ENCODE results near the gene CSPG4. TPM values are rescaled to one million over a fixed set of nuclear protein-coding genes. Genes with fewer than 3 reads are reported as not detected.

Gene CSPG4
- total and polyA plus RNA-seq, 2 of the 4 experiments (the other 2 are of a cell fraction): 12.4 to 28.4 TPM

GRCh38 chr15:75666823-75667501 is 45.7 kb downstream of the CSPG4 start (continued):
- TF ChIP-seq RAD21 (IDR thresholded peaks at IDR 0.05; ENCODE audit: low read length) (no peak), BHLHE40 (IDR thresholded peaks at IDR 0.05; ENCODE audit: low read depth, low read length) (peak; percentile 95)

- Histone ChIP-seq H3K4me2 (ENCODE audit: low read depth, low read length) (no peak overlapping the region), H2BK120ac (ENCODE audit: low read depth, low read length) (no peak overlapping the region), H3K14ac (replicated peaks; ENCODE audit: low read depth, low read length) (0 out of 2 replicates have a peak overlapping the region, but pooled peaks have one; percentile 9), H3K23ac (ENCODE audit: low read depth, low read length) (peak overlapping the region; percentile 28; the same call in 1 of the 2 replicates), H2AK5ac (ENCODE audit: low read depth, low read length) (peak overlapping the region; percentile 79; the same call in 1 of the 2 replicates), H4K91ac (ENCODE audit: insufficient read depth, low read depth, low read length) (peak overlapping the region; percentile 73; the same call in 1 of the 2 replicates), H2AFZ (replicated peaks; ENCODE audit: low read length, poor library complexity) (no peak overlapping the region), H3K79me1 (ENCODE audit: low read depth in 1 of 2, low read length in 2 of 2) (peaks cover 21 to 83% of the 10 kb centered on the region in 2 experiments; a peak in 3 of 4 replicates), H3K27ac (ENCODE audit: insufficient read depth, low read length) (no peak overlapping the region), H3K4me3 (ENCODE audit: insufficient read depth, low read depth, low read length) (no peak overlapping the region), H3K9ac (ENCODE audit: low read depth, low read length) (no peak overlapping the region), H2BK15ac (ENCODE audit: low read depth, low read length) (0 out of 3 replicates have a peak overlapping the region, but pooled peaks have one; percentile 24), H3K18ac (ENCODE audit: low read depth, low read length) (no peak overlapping the region), H3K4me1 (ENCODE audit: control insufficient read depth, insufficient read depth, low read length) (peaks cover 37% of the 10 kb centered on the region), H2AK9ac (replicated peaks; ENCODE audit: low read depth, low read length, poor library complexity) (peak overlapping the region; percentile 30), H2BK5ac (ENCODE audit: low read depth, low read length, poor library complexity, severe bottlenecking) (peak overlapping the region; percentile 21), H4K20me1 (ENCODE audit: insufficient read depth, low read length) (peaks cover 8% of the 10 kb centered on the region; the same call in 1 of the 2 replicates), H3K9me3 (ENCODE audit: control insufficient read depth, insufficient read depth, low read length) (no peaks in the 10 kb centered on the region), H3K56ac (ENCODE audit: extremely low read depth, insufficient read depth, low read length) (no peak overlapping the region), H2BK20ac (ENCODE audit: low read depth, low read length) (peak overlapping the region; percentile 18; the same call in 1 of the 2 replicates), H4K5ac (ENCODE audit: low read depth, low read length) (no peak overlapping the region), H3K36me3 (ENCODE audit: control insufficient read depth, insufficient read depth, low read length) (peaks cover 13% of the 10 kb centered on the region), H3K27me3 (ENCODE audit: control insufficient read depth, insufficient read depth, low read length) (no peaks in the 10 kb centered on the region), H3K9me1 (ENCODE audit: insufficient read depth, low read length) (peaks cover 41% of the 10 kb centered on the region), H3K4ac (ENCODE audit: low read depth, low read length) (peak overlapping the region; percentile 69; the same call in 1 of the 2 replicates), H4K8ac (ENCODE audit: low read depth in 2 of 2, low read length in 2 of 2) (peak overlapping the region; percentile 6 to 13; a peak in 2 of 4 replicates)
- TF ChIP-seq POLR2A (IDR thresholded peaks at IDR 0.05; ENCODE audit: low read depth, low read length) (0 out of 2 replicates have a peak, but pooled peaks have one; percentile 26), FOS (IDR thresholded peaks at IDR 0.05; ENCODE audit: low read depth, low read length) (no peak)
- WGBS, 2 experiments (ENCODE audit: extremely low coverage in 2 of 2, insufficient read length in 1 of 2): 58% methylated on average over 5 of the region's 11 CpGs; no CpG with 5 or more reads in 1 of the 2 experiments
- ATAC-seq (ENCODE audit: low read depth) (no peak), DNase-seq (no peak)
- in situ Hi-C loops (cut with MboI; ENCODE audit: low sequenced_read_pairs): loop anchor here (10.0 kb wide), 1 partner anchor 61 kb away; a partner anchor contains a TSS
- dilution Hi-C loops (cut with HindIII; ENCODE audit: low sequenced_read_pairs, unreplicated experiment): no loop called here
- intact Hi-C loops (cut with micrococcal nuclease): no loop called here
- CTCF ChIA-PET: no interaction called here
- no TSS peak for BruUV-seq (replicated peaks)
- POLR2A ChIA-PET (ENCODE audit: unreplicated experiment): no interaction called here
These were observed 48.7 kb downstream of the CSPG4 start for GRCh38 chr15:75663931-75664421.

All from IMR-90 (cell line).